T47D (cell line): ENCODE measurements around the gene CHN2.

Experiments
- DNase-seq, 2 experiments: peaks; one replicate each; pipeline versions ENCODE4 v3.0.0 to v3.0.0-alpha.2; 2011 to 2012; ENCODE audit warnings: low read depth in 1 of 2, low spot score in 1 of 2
- JUND ChIP-seq: IDR thresholded peaks from 2 replicates; pipeline ENCODE4 v1.6.1; 2012; ENCODE audit warnings: low read depth
- in situ Hi-C: cut with HindIII; loops from 2 replicates; pipeline ENCODE4 v1.10.0; 2016; ENCODE audit warnings: low sequenced_read_pairs, low pct_unique_long_range_greater_than_20kb

Gene CHN2

DNA sequence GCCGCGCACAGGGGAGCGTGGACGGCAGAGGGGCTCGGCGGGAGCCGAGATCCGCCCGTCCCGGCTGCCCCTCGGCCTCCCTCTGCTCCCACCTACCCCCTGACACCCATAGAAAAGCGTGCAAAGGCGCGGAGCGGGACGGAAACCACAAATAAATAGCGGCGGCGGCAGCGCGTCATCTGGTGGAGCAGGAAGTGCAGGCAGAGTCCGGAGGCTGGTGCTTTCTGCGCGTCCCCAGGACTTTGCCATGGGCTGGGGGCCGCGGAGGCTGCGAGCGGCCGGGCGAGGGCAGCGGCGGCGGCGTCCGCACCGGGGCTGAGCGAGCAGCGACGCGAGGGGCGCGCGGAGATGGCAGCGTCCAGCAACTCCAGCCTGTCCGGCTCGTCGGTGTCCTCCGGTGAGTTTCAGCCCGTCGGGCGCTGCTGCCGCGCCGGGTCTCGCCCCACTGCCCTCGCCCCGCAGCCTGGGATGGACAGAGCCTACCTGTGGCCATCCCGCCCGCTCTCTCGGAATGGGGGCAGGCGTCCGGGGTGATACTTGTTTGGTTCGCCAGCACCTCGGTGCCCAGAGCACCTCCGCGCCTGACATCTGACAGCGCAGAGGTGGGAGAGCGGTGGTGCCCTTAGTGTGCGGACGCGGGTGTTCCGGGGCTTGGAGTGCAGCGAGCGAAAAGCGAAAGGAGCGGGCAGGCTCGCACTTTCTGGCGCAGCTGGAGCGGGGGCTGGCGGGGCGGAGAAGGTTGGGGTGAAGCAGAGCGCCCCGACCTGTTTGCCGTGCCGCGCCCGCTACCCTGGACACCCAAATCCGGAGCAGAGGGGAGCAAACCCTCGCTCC, at the start of gene CHN2:
Gene CHN2, plus strand, starts transcription at position 182 of the 834 bp plus-strand sequence.
- no peak for TF ChIP-seq JUND
- DNase-seq, result peak; percentile 41 to 70
- in situ Hi-C loops, result no loop called here

DNA sequence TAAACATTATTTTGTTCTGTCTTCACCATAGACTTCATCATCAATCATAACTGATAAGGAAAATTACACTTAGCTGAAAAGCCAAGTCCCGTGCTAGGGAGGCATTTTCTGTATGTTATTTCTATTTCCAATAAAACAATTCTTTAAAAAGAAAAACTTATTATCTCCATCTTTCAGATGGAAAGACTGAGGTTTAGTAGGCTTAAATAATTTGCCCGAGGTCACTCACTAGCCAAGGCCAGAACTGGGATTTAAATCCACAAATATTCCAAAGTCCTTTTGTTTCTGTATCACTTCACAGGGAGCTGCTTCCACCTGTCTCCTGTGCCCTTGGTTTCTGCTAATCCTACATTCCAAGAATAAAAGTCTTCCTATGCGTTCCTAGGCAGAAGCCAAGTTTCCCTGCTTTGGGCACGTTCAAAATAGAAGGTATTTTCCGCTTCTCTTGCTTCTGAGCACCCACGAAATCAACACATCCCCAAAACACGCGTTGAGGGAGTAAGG, 49.0 kb upstream of the CHN2 start:
- in situ Hi-C loops, result no loop called here
- DNase-seq, result no peak
- TF ChIP-seq JUND, result no peak

GRCh38 chr7:29146057-29146706, 48.4 kb upstream of the CHN2 start, which contains the start of gene CPVL:
CPVL (minus strand) TSS chr7:29146537; CDS start chr7:29121061, 25,476 bp downstream.
- in situ Hi-C loops, result no loop called here
- DNase-seq, result peak in 1 of 2 experiments; percentile 68
- TF ChIP-seq JUND, result no peak

DNA sequence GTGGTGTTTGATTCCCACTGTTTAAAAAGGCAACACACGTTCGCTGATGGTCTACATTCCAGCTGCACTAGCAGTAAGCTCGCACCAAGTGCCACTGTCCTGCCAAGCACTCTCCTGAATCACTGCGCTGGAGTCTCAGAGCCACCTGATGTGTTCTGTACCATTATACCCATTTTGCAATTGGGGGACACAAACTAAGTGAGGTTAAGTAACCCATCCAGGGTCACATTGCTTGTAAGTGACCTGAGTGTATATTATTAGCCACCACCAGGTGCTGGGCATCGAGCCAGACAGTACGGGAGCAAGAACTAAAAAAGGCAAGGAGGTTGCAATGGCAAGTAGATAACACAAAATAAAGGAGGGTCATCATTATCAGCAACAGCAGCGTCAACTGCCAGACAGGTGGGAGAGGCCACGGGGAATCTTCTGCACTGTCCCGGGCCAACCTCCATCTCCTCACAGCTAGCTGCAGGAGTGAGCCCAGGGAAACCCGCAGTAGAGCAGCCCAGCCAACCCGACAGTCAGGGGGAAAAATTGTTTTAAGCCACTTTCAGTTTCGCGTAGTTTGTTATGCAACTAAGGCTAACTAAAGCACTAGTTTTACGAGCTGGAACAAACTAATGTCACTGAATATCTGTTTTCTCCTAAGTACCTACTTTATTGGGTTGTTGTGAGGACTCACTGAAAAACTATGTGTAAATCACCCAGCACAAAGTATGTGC, 47.5 kb upstream of the CHN2 start:
- in situ Hi-C loops, result no loop called here
- DNase-seq, result peak; percentile 28 to 46
- TF ChIP-seq JUND, result no peak

GRCh38 chr7:29147821-29148220, 46.8 kb upstream of the CHN2 start:
- in situ Hi-C loops, result no loop called here
- no peak for TF ChIP-seq JUND

GRCh38 chr7:29149036-29149435, 45.5 kb upstream of the CHN2 start:
- in situ Hi-C loops, result no loop called here
- no peak for DNase-seq

More at GRCh38 chr7:29147821-29148220, 46.8 kb upstream of the CHN2 start:
- DNase-seq, result no peak

DNA sequence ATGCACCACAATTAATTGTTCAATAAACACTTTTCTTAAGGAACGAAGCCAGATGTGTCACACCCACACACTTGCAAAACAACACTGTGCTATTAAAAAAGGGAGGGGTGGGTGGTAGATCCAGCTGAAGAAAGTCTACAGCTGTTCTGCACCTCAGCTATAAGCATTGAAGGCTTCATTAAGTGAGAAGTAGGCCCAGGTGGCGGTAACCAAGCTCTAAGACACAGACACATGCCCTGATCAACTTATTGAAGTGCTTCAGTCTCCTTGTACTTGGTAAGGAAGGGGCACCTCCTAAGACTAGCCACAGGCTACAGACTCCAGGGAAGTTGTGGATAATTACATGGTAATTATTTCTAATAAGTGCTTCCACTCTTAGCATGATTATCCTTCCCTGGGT, 43.7 kb upstream of the CHN2 start:
- no peak for DNase-seq
- in situ Hi-C loops, result no loop called here
- TF ChIP-seq JUND, result no peak

More at GRCh38 chr7:29149036-29149435, 45.5 kb upstream of the CHN2 start:
- no peak for TF ChIP-seq JUND

GRCh38 chr7:29154076-29154475, 40.5 kb upstream of the CHN2 start:
- DNase-seq, result no peak
- no peak for TF ChIP-seq JUND
- in situ Hi-C loops, result no loop called here

DNA sequence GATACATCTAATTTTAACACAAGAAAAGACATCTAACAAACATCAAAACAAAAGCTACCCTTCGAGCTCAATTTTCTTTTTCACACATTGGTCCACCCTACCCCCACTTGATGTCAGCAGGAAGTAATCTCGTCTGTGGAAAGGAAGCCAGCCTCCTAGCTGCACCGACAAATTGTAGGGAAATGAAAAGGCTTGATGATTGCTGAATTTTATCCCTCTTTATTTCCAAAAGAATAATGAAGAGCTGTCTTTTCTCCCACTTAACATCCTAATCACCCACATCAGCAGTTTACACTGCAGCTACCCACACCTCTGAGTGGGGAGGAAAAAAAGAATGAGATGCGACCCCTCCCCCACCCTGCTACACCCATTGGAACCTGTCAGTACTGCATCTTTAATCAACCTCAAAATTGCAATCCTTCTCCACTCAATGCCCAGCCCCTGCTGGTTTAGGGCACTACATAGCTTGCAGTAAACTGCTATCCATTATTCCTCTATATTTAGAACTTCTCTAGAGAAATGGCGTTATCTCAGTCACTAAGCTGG, 37.6 kb upstream of the CHN2 start:
- DNase-seq, result no peak
- no peak for TF ChIP-seq JUND
- in situ Hi-C loops, result no loop called here

DNA sequence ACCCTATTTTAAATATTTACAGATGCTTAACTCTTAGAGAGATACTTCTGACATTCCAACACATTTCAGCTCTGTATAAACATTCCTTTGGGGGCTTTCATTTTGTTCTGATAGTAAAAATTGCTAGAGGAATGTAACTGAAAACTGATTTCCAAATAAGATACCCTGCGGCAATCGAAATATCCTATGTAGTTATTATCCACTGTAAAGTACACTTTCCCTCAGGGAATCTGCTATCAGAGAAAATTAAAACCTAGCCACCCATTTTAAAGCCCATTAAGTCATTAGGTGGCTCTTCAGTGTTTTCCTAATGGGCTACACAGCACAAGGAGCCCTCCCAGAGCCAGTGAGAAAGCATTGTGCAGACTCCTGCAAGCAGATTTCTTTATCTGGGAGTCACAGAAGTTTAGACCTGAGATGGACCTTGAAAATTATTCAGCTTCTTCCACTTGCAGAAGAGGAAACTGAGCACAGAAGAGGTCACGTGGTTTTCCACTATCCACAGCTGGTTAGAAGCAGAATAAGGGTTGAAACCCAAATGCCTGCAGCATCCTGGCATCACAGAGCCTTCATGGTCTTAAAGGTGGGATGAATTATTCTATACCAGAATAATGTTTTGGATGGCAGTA, 35.7 kb upstream of the CHN2 start:
- in situ Hi-C loops, result no loop called here
- no peak for DNase-seq
- no peak for TF ChIP-seq JUND

- in situ Hi-C loops, result no loop called here
- TF ChIP-seq JUND, result no peak
- no peak for DNase-seq
These were observed 34.5 kb upstream of the CHN2 start for GRCh38 chr7:29160080-29160479.

- no peak for DNase-seq
- in situ Hi-C loops, result no loop called here
- no peak for TF ChIP-seq JUND
These were observed 33.3 kb upstream of the CHN2 start for GRCh38 chr7:29161231-29161630.
